Smooth muscle cell (in vitro differentiated cells): Measurements from ENCODE around the gene XPO1. TPM values are rescaled to one million over a fixed set of nuclear protein-coding genes. Genes with fewer than 3 reads are reported as not detected.

ENCODE experiments used
- DNase-seq: peaks from one replicate; lab custom pipeline; 2025; ENCODE audit not compliant: unreplicated experiment; lab: John Stamatoyannopoulos, UW
- H2AFZ ChIP-seq: fragments of 200-600 bp; sonication (generic); 2 replicates; pipeline ENCODE4 v1.6.0; 2016; ENCODE audit warnings: antibody characterized with exemption, low read depth, mild to moderate bottlenecking
- H3F3A ChIP-seq: fragments of 200-600 bp; sonication (generic); 2 replicates; pipeline ENCODE4 v1.6.0; 2017; ENCODE audit warnings: antibody characterized with exemption, low read depth
- H3K27ac ChIP-seq: fragments of 200-600 bp; sonication (generic); 2 replicates; pipeline ENCODE4 v1.5.1; 2016; ENCODE audit warnings: low read depth, mild to moderate bottlenecking
- H3K27me3 ChIP-seq: fragments of 200-600 bp; sonication (generic); 2 replicates; pipeline ENCODE4 v1.6.1; 2016; ENCODE audit warnings: low read depth, mild to moderate bottlenecking
- H3K36me3 ChIP-seq: fragments of 200-600 bp; sonication (generic); 2 replicates; pipeline ENCODE4 v1.5.1; 2016; ENCODE audit warnings: low read depth
- H3K4me1 ChIP-seq: fragments of 200-600 bp; sonication (generic); 2 replicates; pipeline ENCODE4 v1.5.1; 2016; ENCODE audit warnings: low read depth
- H3K4me2 ChIP-seq: fragments of 200-600 bp; sonication (generic); 2 replicates; pipeline ENCODE4 v1.6.0; 2016; ENCODE audit warnings: mild to moderate bottlenecking
- H3K4me3 ChIP-seq: fragments of 200-600 bp; sonication (generic); 2 replicates; pipeline ENCODE4 v1.5.1; 2016; ENCODE audit warnings: mild to moderate bottlenecking
- H3K79me2 ChIP-seq: fragments of 200-600 bp; sonication (generic); 2 replicates; pipeline ENCODE4 v1.6.0; 2016; ENCODE audit warnings: low read depth, mild to moderate bottlenecking
- H3K9ac ChIP-seq: fragments of 200-600 bp; sonication (generic); 2 replicates; pipeline ENCODE4 v1.6.0; 2016; ENCODE audit warnings: low read depth
- H3K9me3 ChIP-seq: fragments of 200-600 bp; sonication (generic); replicated peaks from 2 replicates; pipeline ENCODE4 v1.5.1; 2016; ENCODE audit warnings: low read depth
- H4K20me1 ChIP-seq: fragments of 200-600 bp; sonication (generic); 2 replicates; pipeline ENCODE4 v1.6.0; 2016; ENCODE audit warnings: low read depth
- CTCF ChIP-seq: fragments of 200-600 bp; sonication (generic); IDR thresholded peaks from 2 replicates; pipeline ENCODE4 v1.5.1; 2017; ENCODE audit warnings: borderline replicate concordance, mild to moderate bottlenecking, antibody characterized with exemption; ENCODE audit not compliant: insufficient read depth, poor library complexity, severe bottlenecking
- WGBS: methylation state at CpG from one replicate; pipeline ENCODE4 v1.1.7; 2016; ENCODE audit warnings: low lambda C conversion rate; 5-methylcytosine and 5-hydroxymethylcytosine counted together
- polyA plus RNA-seq: library from polyadenylated mRNA; unstranded; fragments of >200 nt; fragmentation: Nextera tagmentation; extraction: Ambion mirVana; gene quantifications from 2 replicates; pipeline ENCODE4 v1.2.1, GENCODE V29; 2016
- total RNA-seq: library from RNA; depleted of rRNA; stranded (reverse); fragments of >200 nt; gene quantifications from 2 replicates; pipeline ENCODE4 v1.2.3, GENCODE V29; 2014

The XPO1 gene
- total and polyA plus RNA-seq, 2 experiments from 2014 or later: 42.6 to 449 TPM

GRCh38 chr2:61581716-61582115 is 43.6 kb upstream of the XPO1 start:
- Histone ChIP-seq H3K9ac (no peak overlapping the region), H3K36me3 (no peaks in the 10 kb centered on the region), H3K79me2 (no peaks in the 10 kb centered on the region), H3K4me3 (no peak overlapping the region), H4K20me1 (no peaks in the 10 kb centered on the region), H3K9me3 (no peaks in the 10 kb centered on the region), H3K27me3 (no peaks in the 10 kb centered on the region), H2AFZ (peak overlapping the region; percentile 56), H3K27ac (no peak overlapping the region), H3K4me2 (no peak overlapping the region), H3K4me1 (peaks cover 3% of the 10 kb centered on the region), H3F3A (no peaks in the 10 kb centered on the region)
- no peak for DNase-seq
- WGBS: 96% methylated on average over 1 of the region's 1 CpG
- no peak for TF ChIP-seq CTCF

GRCh38 chr2:61575447-61575859 is 37.3 kb upstream of the XPO1 start:
- H3K4me3 ChIP-seq: no peak overlapping the region
- no peaks in the 10 kb centered on the region for H3K4me1 ChIP-seq
- H3K4me2 ChIP-seq: no peak overlapping the region
- no peak overlapping the region for H3K27ac ChIP-seq
- no peaks in the 10 kb centered on the region for H3F3A ChIP-seq
- WGBS: 60% methylated on average over 3 of the region's 3 CpGs
- no peaks in the 10 kb centered on the region for H4K20me1 ChIP-seq
- no peak for DNase-seq
- no peak for TF ChIP-seq CTCF
- H3K36me3 ChIP-seq: no peaks in the 10 kb centered on the region
- H3K9ac ChIP-seq: no peak overlapping the region
- no peaks in the 10 kb centered on the region for H3K9me3 ChIP-seq
- no peaks in the 10 kb centered on the region for H3K27me3 ChIP-seq
- no peak overlapping the region for H2AFZ ChIP-seq
- no peaks in the 10 kb centered on the region for H3K79me2 ChIP-seq

GRCh38 chr2:61566566-61566965 is 28.4 kb upstream of the XPO1 start:
- H3K4me3 ChIP-seq: no peak overlapping the region
- no peak overlapping the region for H2AFZ ChIP-seq
- TF ChIP-seq CTCF: no peak
- no peaks in the 10 kb centered on the region for H4K20me1 ChIP-seq
- H3K27me3 ChIP-seq: no peaks in the 10 kb centered on the region
- no peaks in the 10 kb centered on the region for H3F3A ChIP-seq
- no peak overlapping the region for H3K27ac ChIP-seq
- H3K9ac ChIP-seq: no peak overlapping the region
- H3K4me2 ChIP-seq: no peak overlapping the region
- no peaks in the 10 kb centered on the region for H3K36me3 ChIP-seq
- H3K4me1 ChIP-seq: no peaks in the 10 kb centered on the region
- 97% methylated on average over 7 of the region's 7 CpGs for WGBS
- DNase-seq: no peak
- H3K9me3 ChIP-seq: no peaks in the 10 kb centered on the region
- no peaks in the 10 kb centered on the region for H3K79me2 ChIP-seq

GRCh38 chr2:61562615-61563014 is 24.5 kb upstream of the XPO1 start:
- Histone ChIP-seq H2AFZ (no peak overlapping the region), H3K79me2 (no peaks in the 10 kb centered on the region), H3F3A (no peaks in the 10 kb centered on the region), H3K4me2 (no peak overlapping the region), H3K4me1 (no peaks in the 10 kb centered on the region), H3K36me3 (no peaks in the 10 kb centered on the region), H3K4me3 (no peak overlapping the region), H3K27ac (no peak overlapping the region), H4K20me1 (no peaks in the 10 kb centered on the region), H3K9me3 (no peaks in the 10 kb centered on the region), H3K9ac (no peak overlapping the region), H3K27me3 (no peaks in the 10 kb centered on the region)
- no peak for DNase-seq
- 90% methylated on average over 2 of the region's 2 CpGs for WGBS
- TF ChIP-seq CTCF: no peak
